GM19025 (cell line): ENCODE measurements around the gene ACOX1.
A peak's percentile ranks its signal among the peaks of the same experiment; 100 is the strongest.

ENCODE experiments used
- ATAC-seq: cut with Tn5 transposase; IDR thresholded peaks from one replicate; pipeline ENCODE4 v1.9.1; 2021; ENCODE audit warnings: mild to moderate bottlenecking, low read depth, moderate library complexity; ENCODE audit not compliant: unreplicated experiment

Gene ACOX1

GRCh38 chr17:75913537-75914210 is 65.3 kb downstream of the ACOX1 start:
- no peak for ATAC-seq

- no peak for ATAC-seq
Measured at GRCh38 chr17:75910699-75911098, 68.3 kb downstream of the ACOX1 start.

- no peak for ATAC-seq
Measured at GRCh38 chr17:75909812-75910274, 69.1 kb downstream of the ACOX1 start.

GRCh38 chr17:75909051-75909811 is 69.7 kb downstream of the ACOX1 start:
- no peak for ATAC-seq

GRCh38 chr17:75908201-75908600 is 70.8 kb downstream of the ACOX1 start:
- ATAC-seq: no peak

- ATAC-seq: no peak
Measured at GRCh38 chr17:75906143-75906884, 72.7 kb downstream of the ACOX1 start.

GRCh38 chr17:75904749-75905521 is 74.0 kb downstream of the ACOX1 start, which contains the start of gene MRPL38:
Gene MRPL38 (minus strand): TSS chr17:75904884. CDS start chr17:75904875, 9 bp downstream.
- ATAC-seq: peak; percentile 98

GRCh38 chr17:75902406-75902805 is 76.6 kb downstream of the ACOX1 start:
- ATAC-seq: no peak

GRCh38 chr17:75901727-75902126 is 77.2 kb downstream of the ACOX1 start:
- no peak for ATAC-seq

- no peak for ATAC-seq
Measured at GRCh38 chr17:75900691-75901533, 78.1 kb downstream of the ACOX1 start.

- no peak for ATAC-seq
Measured at GRCh38 chr17:75899767-75900468, 79.0 kb downstream of the ACOX1 start.

GRCh38 chr17:75899353-75899752 is 79.6 kb downstream of the ACOX1 start:
- no peak for ATAC-seq

GRCh38 chr17:75898791-75899190 is 80.2 kb downstream of the ACOX1 start:
- no peak for ATAC-seq

- no peak for ATAC-seq
Measured at GRCh38 chr17:75898065-75898464, 80.9 kb downstream of the ACOX1 start.

GRCh38 chr17:75897160-75898019 is 81.6 kb downstream of the ACOX1 start:
- no peak for ATAC-seq

- peak; percentile 67 for ATAC-seq
Measured at GRCh38 chr17:75896415-75897159, 82.4 kb downstream of the ACOX1 start, which contains the start of gene TRIM65. Gene TRIM65 (minus strand): TSS chr17:75896951. CDS start chr17:75896937, 14 bp downstream.
